Choroid plexus epithelial cell (primary cell): ENCODE data around the gene CXorf58.
"Not testable (repeated sequence)": the region's sequence is repeated elsewhere in the genome, so short reads cannot be mapped to it uniquely, and the experiment has no call there.

ENCODE experiments used
- DNase-seq: peaks from one replicate; pipeline ENCODE4 v3.0.0-alpha.2; 2010; ENCODE audit warnings: low read depth
- H3K4me3 ChIP-seq: 2 replicates; pipeline ENCODE4 v1.5.1; 2011; ENCODE audit warnings: low read depth, mild to moderate bottlenecking, control low read depth, low read length, moderate library complexity
- TF ChIP-seq, protein P1 (sequence below): conservative IDR thresholded peaks from 2 replicates; pipeline ENCODE4 v1.5.1; 2011; ENCODE audit warnings: low read depth, mild to moderate bottlenecking, control low read depth, inconsistent platforms, low read length, moderate library complexity

The CXorf58 gene

DNA sequence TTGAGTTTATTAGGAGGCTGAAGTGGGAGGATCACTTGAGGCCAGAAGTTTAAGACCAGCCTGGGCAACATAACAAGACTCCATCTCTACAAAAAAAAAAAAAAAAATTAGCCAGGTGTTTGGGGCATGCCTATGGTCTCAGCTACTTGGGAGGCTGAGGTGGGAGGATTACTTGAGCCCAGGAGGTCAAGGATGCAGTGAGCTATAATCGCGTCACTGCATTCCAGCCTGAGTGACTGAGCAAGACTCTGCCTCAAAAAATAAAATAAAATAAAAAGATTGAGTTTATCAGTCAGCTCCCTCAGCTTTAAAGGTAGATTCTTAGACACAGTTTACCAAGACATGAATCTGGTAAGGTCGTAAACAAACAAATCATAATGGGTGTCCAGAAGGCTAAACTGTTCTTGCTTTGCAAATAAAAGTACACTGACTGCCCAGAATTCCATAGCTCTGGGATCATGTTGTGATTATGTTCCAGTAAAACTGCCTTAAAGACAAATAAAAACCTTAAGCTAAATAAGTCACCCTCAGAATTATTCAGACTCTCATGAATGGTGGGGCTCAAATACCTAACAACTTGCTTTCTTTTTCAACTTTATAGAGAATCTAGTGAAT is 18.8 kb upstream of the CXorf58 start:
- no peak overlapping the region for H3K4me3 ChIP-seq
- TF ChIP-seq, protein P1, sequence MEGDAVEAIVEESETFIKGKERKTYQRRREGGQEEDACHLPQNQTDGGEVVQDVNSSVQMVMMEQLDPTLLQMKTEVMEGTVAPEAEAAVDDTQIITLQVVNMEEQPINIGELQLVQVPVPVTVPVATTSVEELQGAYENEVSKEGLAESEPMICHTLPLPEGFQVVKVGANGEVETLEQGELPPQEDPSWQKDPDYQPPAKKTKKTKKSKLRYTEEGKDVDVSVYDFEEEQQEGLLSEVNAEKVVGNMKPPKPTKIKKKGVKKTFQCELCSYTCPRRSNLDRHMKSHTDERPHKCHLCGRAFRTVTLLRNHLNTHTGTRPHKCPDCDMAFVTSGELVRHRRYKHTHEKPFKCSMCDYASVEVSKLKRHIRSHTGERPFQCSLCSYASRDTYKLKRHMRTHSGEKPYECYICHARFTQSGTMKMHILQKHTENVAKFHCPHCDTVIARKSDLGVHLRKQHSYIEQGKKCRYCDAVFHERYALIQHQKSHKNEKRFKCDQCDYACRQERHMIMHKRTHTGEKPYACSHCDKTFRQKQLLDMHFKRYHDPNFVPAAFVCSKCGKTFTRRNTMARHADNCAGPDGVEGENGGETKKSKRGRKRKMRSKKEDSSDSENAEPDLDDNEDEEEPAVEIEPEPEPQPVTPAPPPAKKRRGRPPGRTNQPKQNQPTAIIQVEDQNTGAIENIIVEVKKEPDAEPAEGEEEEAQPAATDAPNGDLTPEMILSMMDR: no peak
- DNase-seq: no peak

DNA sequence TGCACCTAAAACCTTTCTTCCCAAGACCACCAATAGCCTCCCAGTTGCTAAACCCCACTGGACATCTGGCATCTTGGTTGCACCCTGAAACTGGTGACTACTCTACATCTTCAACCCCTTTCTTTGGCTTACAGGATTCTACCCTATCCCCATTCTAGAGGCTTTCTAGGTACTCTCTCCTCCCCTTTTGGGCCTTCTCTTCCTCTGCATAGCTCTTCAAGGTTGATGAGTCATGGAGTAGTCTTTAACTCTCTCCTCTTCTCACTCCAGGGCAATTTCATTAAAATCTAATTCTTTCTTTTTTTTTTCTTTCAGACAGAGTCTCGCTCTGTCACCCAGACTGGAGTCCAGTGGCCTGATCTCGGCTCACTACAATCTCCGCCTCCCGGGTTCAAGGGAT is 16.9 kb upstream of the CXorf58 start:
- TF ChIP-seq, protein P1: no peak
- no peak for DNase-seq
- H3K4me3 ChIP-seq: no peak overlapping the region

DNA sequence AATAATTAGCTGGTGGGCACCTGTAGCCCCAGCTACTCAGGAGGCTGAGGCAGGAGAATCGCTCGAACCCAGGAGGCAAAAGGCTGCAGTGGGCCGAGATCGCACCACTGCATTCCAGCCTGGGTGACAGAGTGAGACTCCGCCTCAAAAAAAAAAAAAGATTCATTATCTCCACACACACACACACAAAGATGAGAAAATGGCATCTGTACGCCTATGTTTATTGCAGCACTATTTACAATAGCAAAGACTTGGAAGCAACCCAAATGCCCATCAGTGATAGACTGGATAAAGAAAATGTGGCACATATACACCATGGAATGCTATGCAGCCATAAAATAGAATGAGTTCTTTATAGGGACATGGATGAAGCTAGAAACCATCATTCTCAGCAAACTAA is 12.8 kb upstream of the CXorf58 start:
- not testable (repeated sequence) for DNase-seq, H3K4me3 ChIP-seq

DNA sequence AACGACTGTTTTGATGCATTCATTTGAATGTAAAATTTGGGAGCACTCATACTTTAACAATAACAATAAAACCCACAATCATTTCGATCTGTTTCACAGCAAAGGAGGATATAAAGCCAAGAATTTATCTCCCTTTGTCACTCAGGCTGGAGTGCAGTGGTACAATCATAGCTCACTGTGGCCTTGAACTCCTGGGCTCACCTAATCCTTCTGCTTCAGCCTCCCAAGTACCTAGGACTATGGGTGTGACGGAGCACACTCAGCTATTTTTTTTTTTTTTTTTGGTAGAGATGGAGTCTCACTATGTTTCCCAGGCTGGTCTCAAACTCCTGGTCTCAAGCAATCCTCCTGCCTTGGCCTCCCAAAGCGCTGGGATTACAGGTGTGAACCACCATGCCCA is 11.3 kb upstream of the CXorf58 start:
- not testable (repeated sequence) for DNase-seq

DNA sequence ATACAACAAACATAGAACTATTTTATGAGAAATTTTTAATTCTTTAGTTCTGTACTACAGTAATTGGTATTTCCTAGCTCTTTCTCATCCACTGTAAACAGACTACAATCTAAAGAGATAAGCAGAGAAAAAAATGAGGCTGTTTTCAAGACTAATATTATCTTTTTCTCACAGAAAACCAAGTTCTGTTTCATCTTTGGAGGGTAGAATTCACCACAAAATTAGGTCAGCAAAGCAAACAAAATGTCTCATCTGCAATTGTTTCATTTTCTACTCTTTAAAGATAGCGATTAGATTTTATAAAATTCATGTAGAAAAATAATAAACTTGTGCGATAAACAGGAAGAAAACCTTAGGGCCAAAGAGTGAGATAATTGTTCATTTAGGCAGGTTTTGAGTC is 10.8 kb upstream of the CXorf58 start:
- H3K4me3 ChIP-seq: no peak overlapping the region
- DNase-seq: no peak
- TF ChIP-seq, protein P1: no peak

More for the DNA sequence above, 11.3 kb upstream of the CXorf58 start:
- not testable (repeated sequence) for H3K4me3 ChIP-seq

GRCh38 chrX:23898412-23898959 is 9.3 kb upstream of the CXorf58 start:
- no peak overlapping the region for H3K4me3 ChIP-seq
- peak; percentile 66 for DNase-seq
- TF ChIP-seq, protein P1: no peak

- DNase-seq: no peak
- TF ChIP-seq, protein P1: no peak
- H3K4me3 ChIP-seq: no peak overlapping the region
These were observed 7.5 kb upstream of the CXorf58 start for GRCh38 chrX:23900220-23900797.

DNA sequence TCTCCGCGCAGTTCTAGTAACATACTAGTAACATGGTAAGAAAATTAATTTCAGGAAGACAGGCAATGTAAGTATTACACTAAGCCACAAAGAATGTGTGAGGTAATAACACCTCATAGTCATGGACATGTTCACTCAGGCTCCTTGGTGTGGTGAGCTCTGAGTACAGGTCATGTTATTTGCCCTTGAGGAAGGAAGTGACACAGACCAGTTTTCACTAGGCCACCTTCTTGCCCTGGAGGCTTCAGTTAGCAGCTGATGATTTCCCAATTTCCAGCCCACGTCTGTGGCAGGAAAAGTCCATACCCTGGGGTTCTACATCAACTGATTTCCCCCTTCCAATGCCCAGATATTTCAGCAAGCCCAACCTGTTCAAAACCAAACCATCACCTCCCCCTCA is 6.7 kb upstream of the CXorf58 start:
- no peak overlapping the region for H3K4me3 ChIP-seq
- peak; percentile 86 for DNase-seq
- TF ChIP-seq, protein P1: no peak
